ENCODE measurements around the gene SLC5A8.
A peak's percentile ranks its signal among the peaks of the same experiment; 100 is the strongest.
"Not testable (repeated sequence)": the region's sequence is repeated elsewhere in the genome, so short reads cannot be mapped to it uniquely, and the experiment has no call there.

The SLC5A8 gene

DNA sequence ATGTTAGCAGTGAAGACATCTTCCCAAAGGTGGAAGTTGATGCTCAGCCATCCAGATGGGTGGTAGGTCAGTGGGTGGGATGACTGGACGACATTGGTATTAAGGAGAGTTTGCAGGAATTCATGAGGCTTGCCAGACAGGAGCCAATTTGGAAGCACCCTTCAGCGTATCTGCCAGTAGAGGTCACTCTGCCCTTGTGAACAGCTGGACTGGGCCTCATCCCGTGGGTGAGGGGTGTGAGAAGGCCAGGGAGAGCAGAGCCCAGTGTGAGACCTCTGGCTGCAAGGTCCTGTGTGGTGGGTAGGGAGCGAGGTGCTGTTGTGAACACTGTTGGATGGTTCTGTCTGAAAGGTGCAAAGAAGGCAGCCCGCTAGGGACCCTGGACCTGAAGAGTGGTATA lies 37.7 kb downstream of the SLC5A8 start:
- FAIRE-seq (no peak), DNase-seq (ENCODE audit: low spot score) (no peak)

DNA sequence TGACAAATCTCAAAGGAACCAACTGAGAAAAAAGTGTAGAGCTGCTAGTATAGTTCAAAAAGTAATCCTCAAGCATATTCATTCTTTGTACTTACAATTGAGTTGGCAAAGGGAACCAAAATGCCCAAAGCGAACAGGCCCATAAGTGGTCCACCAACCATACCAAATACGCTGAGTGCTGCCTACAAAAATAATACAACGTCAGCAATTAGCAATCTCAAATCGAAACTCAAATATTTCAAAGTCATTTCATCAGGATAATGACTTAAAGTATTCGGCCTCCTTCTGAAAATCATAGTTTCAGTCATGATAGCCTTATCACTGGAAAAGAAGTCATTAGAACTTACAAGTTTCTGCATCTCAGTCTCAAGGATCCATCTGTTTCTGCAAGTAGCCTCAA lies 42.0 kb downstream of the SLC5A8 start:
- FAIRE-seq (no peak), DNase-seq (ENCODE audit: low spot score) (no peak)

DNA sequence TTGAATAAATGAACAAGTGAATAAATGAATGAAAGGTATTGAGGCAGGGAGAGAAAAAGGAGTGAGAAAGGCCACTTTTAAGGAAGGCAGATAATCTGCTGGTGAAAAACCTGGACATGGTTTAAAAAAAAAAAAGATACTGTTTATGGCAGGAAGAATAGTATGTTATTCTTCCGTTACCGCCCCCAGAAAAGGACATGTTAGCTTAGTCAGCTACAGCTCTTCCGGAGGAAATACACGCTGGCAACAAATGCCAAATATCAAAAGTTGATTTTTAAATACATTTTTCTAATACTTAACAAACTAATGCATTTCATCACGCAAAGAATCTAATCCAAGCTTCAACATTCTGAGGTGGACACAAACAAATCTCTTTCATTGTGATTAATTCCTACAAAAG lies 43.2 kb downstream of the SLC5A8 start:
- DNase-seq (ENCODE audit: low spot score) (no peak), FAIRE-seq (no peak)

DNA sequence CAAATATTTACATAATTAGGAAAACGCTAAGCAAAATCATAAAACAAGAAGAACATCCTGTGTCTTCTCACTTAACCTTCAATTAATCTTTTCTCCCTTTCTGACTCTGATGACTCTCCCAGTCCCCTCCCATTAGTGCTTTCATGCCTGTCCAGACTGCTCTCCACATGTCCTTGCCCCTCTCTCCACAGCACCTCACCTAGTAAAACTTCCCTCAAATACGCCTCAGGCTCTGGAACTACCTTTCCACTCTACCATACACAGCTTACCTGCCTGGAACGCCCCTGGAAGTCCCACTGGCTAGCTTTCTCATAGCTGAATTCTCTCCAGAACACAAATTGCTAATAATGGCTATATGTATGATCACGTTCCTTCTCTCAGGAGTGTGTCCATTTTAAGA lies 44.7 kb downstream of the SLC5A8 start:
- DNase-seq (ENCODE audit: low spot score), result no peak
- FAIRE-seq, result no peak

DNA sequence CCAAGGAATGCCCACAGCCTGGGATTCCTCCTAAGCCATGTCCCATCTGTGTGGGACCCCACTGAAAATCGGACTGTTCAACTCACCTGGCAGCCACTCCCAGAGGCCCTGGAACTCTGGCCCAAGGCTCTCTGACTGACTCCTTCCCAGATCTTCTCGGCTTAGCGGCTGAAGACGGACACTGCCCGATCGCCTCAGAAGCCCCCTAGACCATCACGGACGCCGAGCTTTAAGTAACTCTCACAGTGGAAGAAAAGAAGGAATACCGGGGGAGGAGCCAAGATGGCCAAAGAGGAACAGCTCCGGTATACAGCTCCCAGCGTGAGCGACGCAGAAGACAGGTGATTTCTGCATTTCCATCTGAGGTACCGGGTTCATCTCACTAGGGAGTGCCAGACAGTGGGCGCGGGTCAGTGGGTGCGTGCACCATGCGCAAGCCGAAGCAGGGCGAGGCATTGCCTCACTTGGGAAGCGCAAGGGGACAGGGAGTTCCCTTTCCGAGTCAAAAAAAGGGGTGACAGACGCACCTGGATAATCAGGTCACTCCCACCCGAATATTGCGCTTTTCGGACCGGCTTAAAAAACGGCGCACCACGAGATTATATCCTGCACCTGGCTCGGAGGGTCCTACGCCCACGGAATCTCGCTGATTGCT lies 64.1 kb downstream of the SLC5A8 start:
- not testable (repeated sequence) for DNase-seq (ENCODE audit: low spot score)

DNA sequence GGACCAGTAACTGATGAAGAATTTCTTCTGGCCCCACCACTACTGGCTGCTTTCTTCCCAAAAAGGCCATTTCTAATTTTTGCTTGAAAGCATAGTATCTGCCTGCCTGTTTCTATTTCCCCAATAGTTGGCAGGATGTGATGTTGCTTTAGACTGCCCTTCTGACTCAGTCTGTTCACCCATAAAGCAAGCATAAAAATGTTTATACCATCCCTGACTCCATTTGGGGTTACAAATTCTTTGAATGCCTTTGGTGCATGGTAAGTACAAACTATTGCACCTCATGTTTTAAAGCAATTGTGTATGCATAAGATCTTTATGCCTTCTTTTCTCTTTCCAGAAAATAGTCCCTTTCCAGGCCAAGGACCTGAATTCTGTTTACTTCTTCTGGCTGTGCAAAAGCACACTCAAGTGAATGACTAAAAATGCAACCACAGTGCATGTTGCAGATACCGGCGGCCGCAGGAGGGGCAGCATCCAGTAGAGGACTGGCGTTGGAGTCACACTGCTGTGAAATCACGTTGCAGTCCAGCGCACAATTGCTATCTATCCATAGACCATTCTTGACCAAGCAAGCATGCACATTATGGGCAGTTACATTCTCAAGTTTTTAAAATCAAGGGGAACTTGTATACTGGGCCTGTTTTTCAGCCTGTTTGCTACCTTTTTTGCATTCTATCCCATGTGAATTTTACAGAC lies 82.4 kb downstream of the SLC5A8 start:
- FAIRE-seq (no peak), DNase-seq (ENCODE audit: low spot score) (peak; percentile 10)

More for the DNA sequence above, 64.1 kb downstream of the SLC5A8 start:
- FAIRE-seq, result not testable (repeated sequence)

DNA sequence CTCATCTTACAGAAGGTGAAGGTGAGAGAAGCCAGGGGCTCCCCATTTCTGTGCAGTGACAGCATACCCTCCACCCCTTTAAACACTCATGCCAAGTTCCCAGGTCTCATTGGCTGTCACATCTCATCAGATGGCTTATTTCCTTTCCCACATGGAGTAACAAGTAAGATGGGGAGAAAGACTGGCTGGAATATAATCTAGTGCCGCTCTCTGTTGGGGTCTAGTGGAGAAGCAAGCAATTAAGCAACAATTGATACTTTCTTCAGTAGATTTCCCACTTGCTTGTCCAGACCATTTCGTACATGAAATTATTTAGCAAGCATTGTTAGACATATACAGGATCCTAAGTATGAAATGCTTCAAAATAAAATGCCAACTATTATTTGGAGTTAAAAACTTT lies 92.2 kb downstream of the SLC5A8 start:
- FAIRE-seq, result no peak
- no peak for DNase-seq (ENCODE audit: low spot score)

DNA sequence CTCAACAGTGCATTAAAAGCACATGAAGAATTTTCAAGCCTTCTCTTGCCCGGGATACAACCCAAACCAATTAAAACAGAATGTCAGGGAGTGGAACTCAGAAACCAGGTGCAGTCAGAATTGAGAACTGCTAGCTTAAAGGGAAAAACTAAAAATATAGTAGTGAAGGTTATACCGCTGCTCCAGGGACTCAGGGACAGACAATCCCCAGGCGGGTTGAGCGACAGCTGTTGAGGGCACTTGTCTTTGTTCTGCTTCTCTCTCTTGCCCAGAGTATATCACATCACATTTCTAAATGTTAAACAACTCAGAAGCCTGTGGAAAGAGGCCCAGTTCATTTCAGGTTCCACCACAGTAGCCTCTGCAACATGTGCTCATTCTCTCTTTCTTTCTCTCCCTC lies 93.1 kb downstream of the SLC5A8 start:
- FAIRE-seq, result no peak
- no peak for DNase-seq (ENCODE audit: low spot score)

DNA sequence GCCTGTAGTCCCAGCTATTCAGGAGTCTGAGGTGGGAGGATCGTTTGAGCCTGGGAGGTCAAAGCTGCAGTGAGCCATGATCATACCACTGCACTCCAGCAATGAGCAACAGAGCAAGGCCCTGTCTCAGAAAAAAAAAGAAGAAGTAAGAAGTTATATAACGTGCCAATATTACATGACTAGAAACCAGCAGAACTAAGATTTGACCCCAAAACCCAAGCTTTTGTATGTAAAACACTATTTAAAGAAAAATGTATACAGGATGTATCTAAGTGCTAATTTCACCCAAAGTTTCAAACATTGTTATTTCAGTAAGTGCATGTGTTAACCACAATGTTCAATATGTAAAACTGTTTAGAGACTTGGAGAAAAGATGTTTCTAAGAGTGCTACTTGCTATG lies 94.7 kb downstream of the SLC5A8 start:
- FAIRE-seq (no peak), DNase-seq (ENCODE audit: low spot score) (no peak)

DNA sequence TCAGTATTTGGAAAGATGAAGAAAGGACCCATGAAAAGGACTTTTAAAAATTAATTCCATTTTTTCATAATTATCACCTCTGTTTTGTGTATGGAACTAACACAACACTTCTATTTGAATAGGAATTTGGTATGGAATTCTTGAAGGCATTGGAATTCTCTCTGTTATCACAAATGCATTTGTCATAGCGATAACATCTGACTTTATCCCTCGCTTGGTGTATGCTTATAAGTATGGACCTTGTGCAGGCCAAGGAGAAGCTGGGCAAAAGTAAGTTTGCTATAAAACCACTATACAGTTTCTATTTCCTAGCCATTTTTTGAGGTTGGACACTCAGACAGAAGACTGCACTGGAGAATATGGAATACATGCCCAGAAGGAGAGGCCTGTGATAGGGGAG lies 98.6 kb downstream of the SLC5A8 start:
- no peak for DNase-seq (ENCODE audit: low spot score)
- FAIRE-seq, result no peak

DNA sequence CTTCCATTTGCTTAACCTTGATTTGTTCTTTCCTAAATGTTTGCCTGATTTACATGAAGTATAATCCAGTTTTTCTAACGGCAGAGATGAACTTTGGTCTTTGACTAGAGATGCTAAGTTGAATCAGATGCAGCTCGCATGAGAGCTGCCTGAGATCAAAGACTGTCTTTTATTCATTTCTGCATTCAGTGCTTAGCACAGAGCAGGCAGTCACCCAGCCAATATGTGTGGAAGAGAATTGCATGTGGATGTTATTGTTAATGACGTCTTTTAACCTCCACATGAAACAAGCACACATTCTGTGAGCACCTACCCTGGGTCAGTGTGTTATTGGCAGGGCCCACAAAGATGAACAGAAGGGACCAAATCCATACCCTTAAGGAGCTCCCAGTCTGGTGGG lies 99.2 kb downstream of the SLC5A8 start:
- no peak for FAIRE-seq
- no peak for DNase-seq (ENCODE audit: low spot score)

DNA sequence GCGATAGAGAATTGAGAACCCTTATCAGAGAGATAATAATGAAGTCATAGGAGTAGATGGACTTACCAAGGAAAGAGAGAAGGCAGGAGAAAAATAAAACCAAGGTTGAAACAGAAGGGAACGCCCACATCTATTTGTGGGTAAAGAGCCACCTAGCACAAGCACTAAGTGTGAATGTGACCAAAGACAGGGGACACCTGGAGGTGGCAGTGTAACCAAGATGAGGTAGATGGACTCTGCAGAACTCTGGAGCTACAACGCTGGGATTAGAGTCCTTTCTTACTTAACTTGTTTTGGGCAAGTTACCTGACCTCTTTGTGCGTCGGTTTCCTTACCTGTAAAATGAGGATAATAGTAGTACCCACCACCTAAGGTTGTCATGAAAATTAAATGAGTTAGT lies 101.9 kb downstream of the SLC5A8 start:
- no peak for FAIRE-seq
- DNase-seq (ENCODE audit: low spot score), result no peak

DNA sequence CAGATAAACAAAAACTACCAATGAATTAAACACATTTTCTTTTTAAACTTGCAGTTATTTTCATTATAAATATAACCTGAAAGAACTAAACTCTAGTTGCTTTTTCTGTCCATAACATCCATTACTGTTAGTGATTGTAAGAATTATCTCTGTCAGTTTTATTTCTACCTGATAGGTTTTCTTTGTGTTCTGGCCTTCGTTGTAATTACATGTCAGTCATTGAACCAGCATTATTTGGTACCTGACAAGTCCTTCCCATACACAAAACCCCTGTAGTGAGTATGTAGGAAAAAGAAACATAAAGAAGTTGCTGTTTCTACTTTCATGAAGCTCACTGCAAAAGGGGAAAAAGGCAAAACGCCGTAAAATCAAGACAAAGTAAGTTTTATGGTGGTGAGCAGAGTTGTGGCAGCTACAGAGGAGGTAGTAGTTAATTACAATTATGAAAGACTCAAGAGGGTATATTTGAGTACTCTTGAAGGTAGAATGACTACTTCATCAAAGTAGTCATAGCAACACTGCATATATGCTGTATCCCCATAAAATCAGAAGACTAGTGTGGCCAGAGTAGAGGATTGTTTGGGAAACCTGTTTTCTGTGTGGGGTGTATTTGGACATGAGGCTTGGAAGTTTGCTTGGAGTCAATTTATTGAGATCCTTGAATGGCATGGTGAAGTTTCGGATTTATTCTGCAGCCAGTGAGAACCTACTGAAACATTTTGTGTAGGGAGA lies 102.8 kb downstream of the SLC5A8 start:
- FAIRE-seq, result no peak

More for the DNA sequence above, 102.8 kb downstream of the SLC5A8 start:
- no peak for DNase-seq (ENCODE audit: low spot score)

All from urothelium cell line (cell line).